Measurements from ENCODE around the gene SMYD3.
A peak's percentile ranks its signal among the peaks of the same experiment; 100 is the strongest.

The SMYD3 gene

GRCh38 chr1:246064891-246065290 lies 442.2 kb downstream of the SMYD3 start:
- no peak overlapping the region for H3K4me3 ChIP-seq (replicated peaks; ENCODE audit: insufficient read depth, low read length)
- no peak overlapping the region for H3K27ac ChIP-seq (replicated peaks)
- no peak for DNase-seq (ENCODE audit: low read depth in 1 of 2, low spot score in 1 of 2)
- TF ChIP-seq, protein P1, sequence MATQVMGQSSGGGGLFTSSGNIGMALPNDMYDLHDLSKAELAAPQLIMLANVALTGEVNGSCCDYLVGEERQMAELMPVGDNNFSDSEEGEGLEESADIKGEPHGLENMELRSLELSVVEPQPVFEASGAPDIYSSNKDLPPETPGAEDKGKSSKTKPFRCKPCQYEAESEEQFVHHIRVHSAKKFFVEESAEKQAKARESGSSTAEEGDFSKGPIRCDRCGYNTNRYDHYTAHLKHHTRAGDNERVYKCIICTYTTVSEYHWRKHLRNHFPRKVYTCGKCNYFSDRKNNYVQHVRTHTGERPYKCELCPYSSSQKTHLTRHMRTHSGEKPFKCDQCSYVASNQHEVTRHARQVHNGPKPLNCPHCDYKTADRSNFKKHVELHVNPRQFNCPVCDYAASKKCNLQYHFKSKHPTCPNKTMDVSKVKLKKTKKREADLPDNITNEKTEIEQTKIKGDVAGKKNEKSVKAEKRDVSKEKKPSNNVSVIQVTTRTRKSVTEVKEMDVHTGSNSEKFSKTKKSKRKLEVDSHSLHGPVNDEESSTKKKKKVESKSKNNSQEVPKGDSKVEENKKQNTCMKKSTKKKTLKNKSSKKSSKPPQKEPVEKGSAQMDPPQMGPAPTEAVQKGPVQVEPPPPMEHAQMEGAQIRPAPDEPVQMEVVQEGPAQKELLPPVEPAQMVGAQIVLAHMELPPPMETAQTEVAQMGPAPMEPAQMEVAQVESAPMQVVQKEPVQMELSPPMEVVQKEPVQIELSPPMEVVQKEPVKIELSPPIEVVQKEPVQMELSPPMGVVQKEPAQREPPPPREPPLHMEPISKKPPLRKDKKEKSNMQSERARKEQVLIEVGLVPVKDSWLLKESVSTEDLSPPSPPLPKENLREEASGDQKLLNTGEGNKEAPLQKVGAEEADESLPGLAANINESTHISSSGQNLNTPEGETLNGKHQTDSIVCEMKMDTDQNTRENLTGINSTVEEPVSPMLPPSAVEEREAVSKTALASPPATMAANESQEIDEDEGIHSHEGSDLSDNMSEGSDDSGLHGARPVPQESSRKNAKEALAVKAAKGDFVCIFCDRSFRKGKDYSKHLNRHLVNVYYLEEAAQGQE (IDR thresholded peaks at IDR 0.05; ENCODE audit: insufficient replicate concordance, low read depth) = no peak
- TF ChIP-seq GABPA (IDR thresholded peaks at IDR 0.05; ENCODE audit: low read depth) = no peak
- no peak for TF ChIP-seq CTCF (IDR thresholded peaks at IDR 0.05; ENCODE audit: insufficient read depth, low read length)
- no peak for TF ChIP-seq SPI1 (IDR thresholded peaks at IDR 0.05; ENCODE audit: borderline replicate concordance, low read depth)
- TF ChIP-seq POLR2AphosphoS5 (IDR thresholded peaks at IDR 0.05; ENCODE audit: low read depth) = no peak
- no peaks in the 10 kb centered on the region for H3K27me3 ChIP-seq (ENCODE audit: insufficient read depth, poor library complexity, severe bottlenecking)

DNA sequence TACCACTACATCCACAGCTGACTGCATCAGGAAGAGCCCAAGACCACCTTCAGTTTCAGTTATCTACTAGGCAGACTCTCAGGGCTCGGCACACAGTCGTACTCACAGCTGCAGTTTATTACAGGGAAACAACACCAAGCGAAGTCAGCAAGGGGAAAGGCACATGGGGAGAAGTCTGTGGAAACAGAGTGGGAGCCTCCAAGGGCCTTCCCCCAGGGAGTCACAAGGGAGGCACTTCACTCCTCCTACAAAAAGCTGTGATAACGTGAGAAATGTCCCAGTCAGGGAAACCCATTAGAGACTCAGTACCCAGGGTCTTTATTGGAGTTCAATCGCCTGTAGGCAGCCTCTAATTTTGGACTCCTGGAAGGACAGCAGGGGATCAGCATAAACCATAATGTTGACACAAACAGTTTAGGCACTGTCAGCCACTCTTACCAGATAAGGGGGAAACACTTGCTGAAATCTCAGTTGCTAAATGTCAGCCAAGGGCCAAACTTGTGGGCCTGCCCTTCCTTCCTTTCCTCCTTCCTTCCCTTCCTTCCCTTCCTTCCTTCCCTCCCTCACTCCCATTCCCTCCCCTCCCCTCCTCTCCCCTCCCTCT lies 444.0 kb downstream of the SMYD3 start:
- Histone ChIP-seq H3K27me3 (ENCODE audit: insufficient read depth, poor library complexity, severe bottlenecking) (no peaks in the 10 kb centered on the region), H3K27ac (replicated peaks) (no peak overlapping the region), H3K4me3 (replicated peaks; ENCODE audit: insufficient read depth, low read length) (no peak overlapping the region)
- DNase-seq (ENCODE audit: low read depth in 1 of 2, low spot score in 1 of 2) = no peak
- TF ChIP-seq CTCF (IDR thresholded peaks at IDR 0.05; ENCODE audit: insufficient read depth, low read length) (no peak), SPI1 (IDR thresholded peaks at IDR 0.05; ENCODE audit: borderline replicate concordance, low read depth) (no peak), POLR2AphosphoS5 (IDR thresholded peaks at IDR 0.05; ENCODE audit: low read depth) (no peak), GABPA (IDR thresholded peaks at IDR 0.05; ENCODE audit: low read depth) (no peak)
- TF ChIP-seq, protein P1 (IDR thresholded peaks at IDR 0.05; ENCODE audit: insufficient replicate concordance, low read depth) = no peak

DNA sequence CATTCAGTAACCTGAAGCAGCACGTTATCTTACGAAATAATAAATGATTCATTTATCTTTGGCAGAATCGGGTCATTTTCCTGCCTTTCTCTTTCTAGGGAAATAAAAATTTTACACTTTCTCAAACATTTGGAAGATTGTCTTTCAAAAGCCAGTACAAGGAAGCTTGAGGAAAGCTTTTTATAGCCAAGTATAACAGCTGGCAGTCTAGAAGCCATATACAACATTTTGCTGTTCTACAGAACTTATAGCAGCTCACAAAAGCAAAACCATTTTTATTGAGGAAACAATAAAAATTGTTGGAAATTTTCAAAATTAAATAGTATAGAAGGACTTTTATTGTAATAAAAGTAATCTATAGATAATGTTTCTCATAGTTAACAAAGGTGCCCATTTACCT lies 448.6 kb downstream of the SMYD3 start:
- no peak overlapping the region for H3K27ac ChIP-seq (replicated peaks)
- peak in 1 of 2 experiments; percentile 16 for DNase-seq (ENCODE audit: low read depth in 1 of 2, low spot score in 1 of 2)
- no peak for TF ChIP-seq POLR2AphosphoS5 (IDR thresholded peaks at IDR 0.05; ENCODE audit: low read depth)
- TF ChIP-seq, protein P1 (IDR thresholded peaks at IDR 0.05; ENCODE audit: insufficient replicate concordance, low read depth) = no peak
- TF ChIP-seq GABPA (IDR thresholded peaks at IDR 0.05; ENCODE audit: low read depth) = no peak
- no peak for TF ChIP-seq CTCF (IDR thresholded peaks at IDR 0.05; ENCODE audit: insufficient read depth, low read length)
- TF ChIP-seq SPI1 (IDR thresholded peaks at IDR 0.05; ENCODE audit: borderline replicate concordance, low read depth) = no peak
- H3K4me3 ChIP-seq (replicated peaks; ENCODE audit: insufficient read depth, low read length) = no peak overlapping the region
- no peaks in the 10 kb centered on the region for H3K27me3 ChIP-seq (ENCODE audit: insufficient read depth, poor library complexity, severe bottlenecking)
